Neural cell (in vitro differentiated cells): Measurements from ENCODE around the gene DCST1.

Source experiments
- EP300 ChIP-seq: fragments of 450-650 bp; conservative IDR thresholded peaks from 2 replicates; pipeline ENCODE4 v1.6.1; 2014; ENCODE audit warnings: antibody characterized with exemption, mild to moderate bottlenecking, moderate library complexity; ENCODE audit not compliant: poor library complexity, severe bottlenecking
- MXI1 ChIP-seq: fragments of 450-650 bp; conservative IDR thresholded peaks from 2 replicates; pipeline ENCODE4 v1.6.1; 2014; ENCODE audit warnings: antibody characterized with exemption, mild to moderate bottlenecking; ENCODE audit not compliant: poor library complexity, severe bottlenecking
- TF ChIP-seq, protein P1 (sequence below): fragments of 450-650 bp; IDR thresholded peaks from 2 replicates; pipeline ENCODE4 v1.5.1; 2014; ENCODE audit warnings: antibody characterized with exemption, mild to moderate bottlenecking, moderate library complexity; ENCODE audit not compliant: poor library complexity, severe bottlenecking

DNA sequence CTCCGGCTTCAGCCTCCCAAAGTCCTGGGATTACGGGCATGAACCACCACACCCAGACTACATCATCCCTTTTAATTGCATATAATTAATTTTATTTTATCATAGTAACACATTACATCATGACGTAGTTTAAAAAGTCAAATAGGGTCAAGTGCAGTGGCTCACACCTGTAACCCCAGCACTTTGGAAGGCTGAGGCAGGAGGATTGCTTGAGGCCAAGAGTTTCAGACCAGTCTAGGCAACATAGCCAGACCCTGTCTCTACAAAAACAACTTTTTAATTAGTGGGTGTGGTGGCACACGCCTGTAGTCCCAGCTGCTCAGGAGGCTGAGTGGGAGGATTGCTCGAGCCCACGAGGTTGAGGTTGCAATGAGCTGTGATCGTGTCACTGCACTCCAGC is 65.7 kb downstream of the DCST1 start:
- no peak for TF ChIP-seq MXI1
- no peak for TF ChIP-seq EP300
- TF ChIP-seq, protein P1, sequence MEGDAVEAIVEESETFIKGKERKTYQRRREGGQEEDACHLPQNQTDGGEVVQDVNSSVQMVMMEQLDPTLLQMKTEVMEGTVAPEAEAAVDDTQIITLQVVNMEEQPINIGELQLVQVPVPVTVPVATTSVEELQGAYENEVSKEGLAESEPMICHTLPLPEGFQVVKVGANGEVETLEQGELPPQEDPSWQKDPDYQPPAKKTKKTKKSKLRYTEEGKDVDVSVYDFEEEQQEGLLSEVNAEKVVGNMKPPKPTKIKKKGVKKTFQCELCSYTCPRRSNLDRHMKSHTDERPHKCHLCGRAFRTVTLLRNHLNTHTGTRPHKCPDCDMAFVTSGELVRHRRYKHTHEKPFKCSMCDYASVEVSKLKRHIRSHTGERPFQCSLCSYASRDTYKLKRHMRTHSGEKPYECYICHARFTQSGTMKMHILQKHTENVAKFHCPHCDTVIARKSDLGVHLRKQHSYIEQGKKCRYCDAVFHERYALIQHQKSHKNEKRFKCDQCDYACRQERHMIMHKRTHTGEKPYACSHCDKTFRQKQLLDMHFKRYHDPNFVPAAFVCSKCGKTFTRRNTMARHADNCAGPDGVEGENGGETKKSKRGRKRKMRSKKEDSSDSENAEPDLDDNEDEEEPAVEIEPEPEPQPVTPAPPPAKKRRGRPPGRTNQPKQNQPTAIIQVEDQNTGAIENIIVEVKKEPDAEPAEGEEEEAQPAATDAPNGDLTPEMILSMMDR: no peak
